ENCODE data around the gene JKAMP. TPM values are rescaled to one million over a fixed set of nuclear protein-coding genes. Genes with fewer than 3 reads are reported as not detected.

Gene JKAMP
- total RNA-seq, 4 donors from 2014 or later = 30.1 to 43.9 (median 34.0) TPM

DNA sequence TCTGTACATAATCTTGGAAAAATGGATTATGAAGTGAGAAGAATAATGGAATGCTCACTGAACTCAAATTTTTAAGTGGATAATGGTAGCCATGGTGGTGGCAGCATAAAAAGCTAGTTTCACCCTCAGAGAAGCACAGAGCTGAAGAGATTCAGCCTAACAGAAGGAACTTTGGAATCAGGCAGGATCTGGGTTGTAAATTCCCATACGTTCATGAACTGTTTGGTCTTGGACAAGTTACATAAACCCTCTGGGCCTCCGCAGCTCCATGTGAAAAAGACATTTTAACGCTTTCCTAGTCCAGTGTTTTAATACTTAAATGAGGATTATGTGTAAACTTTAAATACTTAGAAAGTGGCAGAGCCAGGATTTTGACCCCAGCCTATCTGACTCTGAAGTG lies 26.6 kb downstream of the JKAMP start:
- Histone ChIP-seq H3K9me3 (no peaks in the 10 kb centered on the region), H3K36me3 (no peaks in the 10 kb centered on the region), H3K27me3 (no peaks in the 10 kb centered on the region), H3K27ac (no peak overlapping the region), H3K4me3 (no peak overlapping the region), H3K4me1 (no peaks in the 10 kb centered on the region)
- ATAC-seq (no peak), DNase-seq (no peak)
- intact Hi-C loops (cut with DNase I; ENCODE audit: low total_unique reads) = no loop called here
- in situ Hi-C loops (cut with MboI; ENCODE audit: low sequenced_read_pairs in 4 of 4) = no loop called here
- TF ChIP-seq CTCF (IDR thresholded peaks at IDR 0.05 in 4 of 5, conservative IDR thresholded peaks at IDR 0.05 in 1 of 5) (no peak), POLR2A (IDR thresholded peaks at IDR 0.05) (no peak)

DNA sequence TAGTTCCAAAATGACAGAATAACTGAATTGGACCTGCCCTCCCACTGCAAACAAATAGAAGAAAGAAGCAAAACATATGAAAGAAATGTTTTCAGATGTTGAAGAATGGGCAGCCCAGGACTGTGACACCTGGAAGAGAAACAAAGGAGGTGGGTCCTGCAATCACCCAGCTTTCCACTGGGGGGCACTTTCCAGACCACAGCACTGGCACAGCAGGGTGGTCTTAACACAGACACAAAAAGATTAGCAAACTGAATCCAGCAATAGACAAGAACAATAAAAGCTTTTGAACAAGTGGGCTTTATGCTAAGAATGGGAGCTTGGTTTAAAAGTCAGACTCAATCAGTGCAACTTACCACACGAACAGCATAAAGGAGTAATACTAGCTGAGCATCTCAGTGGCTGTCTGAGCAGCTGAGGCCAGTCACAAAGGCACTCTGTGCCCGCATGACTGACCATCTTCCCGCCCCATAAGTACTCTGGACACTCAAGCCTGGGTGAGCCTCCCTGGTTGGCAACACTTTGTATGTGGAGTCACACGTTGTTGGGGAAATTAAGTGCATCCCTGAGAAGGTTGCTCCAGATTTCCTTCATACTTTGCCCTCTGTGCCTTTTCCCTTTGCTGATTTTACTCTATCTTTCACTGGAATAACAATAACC lies 27.7 kb downstream of the JKAMP start:
- Histone ChIP-seq H3K36me3 (no peaks in the 10 kb centered on the region), H3K9me3 (no peaks in the 10 kb centered on the region), H3K27ac (no peak overlapping the region), H3K27me3 (no peaks in the 10 kb centered on the region), H3K4me3 (no peak overlapping the region), H3K4me1 (no peaks in the 10 kb centered on the region)
- in situ Hi-C loops (cut with MboI; ENCODE audit: low sequenced_read_pairs in 4 of 4) (no loop called here), intact Hi-C loops (cut with DNase I; ENCODE audit: low total_unique reads) (no loop called here)
- no peak for DNase-seq
- TF ChIP-seq POLR2A (IDR thresholded peaks at IDR 0.05) = no peak
- peak in 1 of 5 experiments; percentile 25 for TF ChIP-seq CTCF (IDR thresholded peaks at IDR 0.05 in 4 of 5, conservative IDR thresholded peaks at IDR 0.05 in 1 of 5)
- ATAC-seq = no peak

DNA sequence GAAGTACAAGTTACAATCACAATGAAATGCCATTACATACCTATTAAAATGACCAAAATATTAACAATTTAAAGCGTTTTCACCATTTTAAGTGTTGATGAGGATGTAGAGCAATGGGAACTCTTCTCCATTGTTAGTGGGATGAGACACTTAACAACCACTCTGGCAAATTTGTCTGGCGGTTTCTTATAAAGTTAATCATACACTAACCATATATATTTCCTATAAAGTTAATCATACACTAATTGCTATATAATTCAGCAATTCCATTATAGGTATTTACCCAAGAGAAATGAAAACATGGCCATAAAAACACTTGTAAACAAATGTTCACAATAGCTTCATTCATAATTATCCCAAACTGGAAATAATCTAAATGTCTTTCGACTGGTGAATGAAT lies 35.9 kb downstream of the JKAMP start:
- Histone ChIP-seq H3K36me3 (no peaks in the 10 kb centered on the region), H3K4me1 (no peaks in the 10 kb centered on the region), H3K4me3 (no peak overlapping the region), H3K27ac (no peak overlapping the region), H3K27me3 (no peaks in the 10 kb centered on the region), H3K9me3 (no peaks in the 10 kb centered on the region)
- no peak for ATAC-seq
- intact Hi-C loops (cut with DNase I; ENCODE audit: low total_unique reads) (no loop called here), in situ Hi-C loops (cut with MboI; ENCODE audit: low sequenced_read_pairs in 4 of 4) (no loop called here)
- no peak for TF ChIP-seq POLR2A (IDR thresholded peaks at IDR 0.05)
- TF ChIP-seq CTCF (IDR thresholded peaks at IDR 0.05 in 4 of 5, conservative IDR thresholded peaks at IDR 0.05 in 1 of 5) = no peak
- DNase-seq = no peak

DNA sequence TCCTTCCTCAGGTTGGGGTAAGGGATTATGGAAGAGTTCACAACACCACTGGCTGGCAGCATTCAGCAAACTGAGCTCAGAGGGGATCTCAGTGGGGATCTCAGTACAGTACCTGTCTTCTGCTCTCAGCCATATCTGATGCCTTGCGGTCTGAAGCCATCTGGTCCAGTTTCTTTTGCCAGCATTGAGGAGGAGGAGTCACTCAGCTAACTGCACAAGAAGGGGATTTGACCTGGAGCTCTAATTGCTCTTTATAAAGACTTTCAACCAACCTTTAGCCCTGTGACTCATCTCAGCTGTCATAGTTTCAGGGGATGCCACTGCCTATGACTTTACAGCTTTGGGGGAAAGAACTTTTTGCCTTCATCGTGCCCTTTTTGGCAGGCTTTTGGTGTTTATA lies 44.9 kb downstream of the JKAMP start:
- in situ Hi-C loops (cut with MboI; ENCODE audit: low sequenced_read_pairs in 4 of 4) = no loop called here
- no peak overlapping the region for H3K4me3 ChIP-seq
- H3K9me3 ChIP-seq = no peaks in the 10 kb centered on the region
- no peak for ATAC-seq
- H3K27me3 ChIP-seq = no peaks in the 10 kb centered on the region
- H3K36me3 ChIP-seq = no peaks in the 10 kb centered on the region
- TF ChIP-seq POLR2A (IDR thresholded peaks at IDR 0.05) (no peak), CTCF (IDR thresholded peaks at IDR 0.05 in 4 of 5, conservative IDR thresholded peaks at IDR 0.05 in 1 of 5) (no peak)
- H3K27ac ChIP-seq = no peak overlapping the region
- DNase-seq = no peak
- H3K4me1 ChIP-seq = peaks cover 4% of the 10 kb centered on the region in 2 donors
- intact Hi-C loops (cut with DNase I; ENCODE audit: low total_unique reads) = no loop called here

GRCh38 chr14:59530349-59530748 lies 46.0 kb downstream of the JKAMP start:
- DNase-seq = no peak
- intact Hi-C loops (cut with DNase I; ENCODE audit: low total_unique reads) = no loop called here
- no peaks in the 10 kb centered on the region for H3K9me3 ChIP-seq
- in situ Hi-C loops (cut with MboI; ENCODE audit: low sequenced_read_pairs in 4 of 4) = no loop called here
- no peaks in the 10 kb centered on the region for H3K27me3 ChIP-seq
- no peaks in the 10 kb centered on the region for H3K36me3 ChIP-seq
- no peak for TF ChIP-seq POLR2A (IDR thresholded peaks at IDR 0.05)
- TF ChIP-seq CTCF (IDR thresholded peaks at IDR 0.05 in 4 of 5, conservative IDR thresholded peaks at IDR 0.05 in 1 of 5) = no peak
- H3K4me3 ChIP-seq = no peak overlapping the region
- ATAC-seq = no peak
- no peak overlapping the region for H3K27ac ChIP-seq
- peaks cover 4 to 11% of the 10 kb centered on the region in 2 donors for H3K4me1 ChIP-seq
